GM12878 (cell line): ENCODE data around the gene RSBN1L. TPM values are rescaled to one million over a fixed set of nuclear protein-coding genes. Genes with fewer than 3 reads are reported as not detected.
A peak's percentile ranks its signal among the peaks of the same experiment; 100 is the strongest.

ENCODE experiments used
- BCL3 ChIP-seq: IDR thresholded peaks from 2 replicates; pipeline ENCODE4 v1.6.1; 2011; ENCODE audit warnings: borderline replicate concordance, low read depth, mild to moderate bottlenecking, moderate library complexity, low read length; ENCODE audit not compliant: insufficient read depth, poor library complexity, severe bottlenecking
- BMI1 ChIP-seq: fragments of 450-650 bp; IDR thresholded peaks from 2 replicates; pipeline ENCODE4 v1.6.1; 2016; ENCODE audit warnings: mild to moderate bottlenecking, moderate library complexity, borderline replicate concordance
- DPF2 ChIP-seq: fragments of 450-650 bp; IDR thresholded peaks from 2 replicates; pipeline ENCODE4 v1.6.1; 2017; ENCODE audit warnings: mild to moderate bottlenecking
- HDAC2 ChIP-seq: fragments of 200-600 bp; sonication (generic); IDR thresholded peaks from 2 replicates; pipeline ENCODE4 v1.6.1; 2017
- HSF1 ChIP-seq: fragments of 150-350 bp; IDR thresholded peaks from 2 replicates; pipeline ENCODE4 v1.6.1; 2014; ENCODE audit warnings: mild to moderate bottlenecking, low read depth, low read length
- KDM1A ChIP-seq: fragments of 200-600 bp; sonication (generic); IDR thresholded peaks from 2 replicates; pipeline ENCODE4 v1.6.1; 2016; ENCODE audit warnings: borderline replicate concordance
- NR2C2 ChIP-seq: IDR thresholded peaks from 2 replicates; pipeline ENCODE4 v1.6.1; 2011; ENCODE audit warnings: borderline replicate concordance, low read depth; ENCODE audit not compliant: control insufficient read depth, insufficient read length
- PAX5 ChIP-seq: IDR thresholded peaks from 2 replicates; pipeline ENCODE4 v1.6.1; 2011; ENCODE audit warnings: low read depth, low read length, borderline replicate concordance
- PBX3 ChIP-seq: IDR thresholded peaks from 2 replicates; pipeline ENCODE4 v1.6.1; 2011; ENCODE audit warnings: mild to moderate bottlenecking, low read depth, low read length, moderate library complexity; ENCODE audit not compliant: insufficient replicate concordance
- PKNOX1 ChIP-seq: fragments of 450-650 bp; IDR thresholded peaks from 2 replicates; pipeline ENCODE4 v1.6.1; 2016; ENCODE audit warnings: mild to moderate bottlenecking
- POU2F2 ChIP-seq: IDR thresholded peaks from 3 replicates; pipeline ENCODE4 v1.6.1; 2011; ENCODE audit warnings: low read depth, mild to moderate bottlenecking, low read length, borderline replicate concordance
- RAD51 ChIP-seq: fragments of 450-650 bp; IDR thresholded peaks from 2 replicates; pipeline ENCODE4 v1.6.1; 2016; ENCODE audit warnings: moderate library complexity, mild to moderate bottlenecking, inconsistent platforms
- RFX5 ChIP-seq: IDR thresholded peaks from 2 replicates; pipeline ENCODE4 v1.6.1; 2011; ENCODE audit warnings: low read depth, low read length, improper control_type of control experiment
- RUNX3 ChIP-seq: IDR thresholded peaks from 2 replicates; pipeline ENCODE4 v1.6.1; 2012; ENCODE audit warnings: low read length, inconsistent platforms
- SIN3A ChIP-seq: IDR thresholded peaks from 2 replicates; pipeline ENCODE4 v1.6.1; 2012; ENCODE audit warnings: low read depth, low read length, improper control_type of control experiment
- SIX5 ChIP-seq: IDR thresholded peaks from 2 replicates; pipeline ENCODE4 v1.6.1; 2011; ENCODE audit warnings: mild to moderate bottlenecking, low read depth, low read length, moderate library complexity; ENCODE audit not compliant: severe bottlenecking
- SMC3 ChIP-seq: IDR thresholded peaks from 2 replicates; pipeline ENCODE4 v1.6.1; 2011; ENCODE audit warnings: low read length, improper control_type of control experiment, borderline replicate concordance
- polyA plus RNA-seq, 11 experiments: library from polyadenylated mRNA; depleted of rRNA in 4 of 11; unstranded in 6 of 11; stranded (reverse) in 5 of 11; fragments of >200 nt; fragmentation: Nextera tagmentation in 4 of 11; fragmentation: Illumina TruSeq in 1 of 11; extraction: Ambion mirVana in 4 of 11; extraction: Trizol in 1 of 11; gene quantifications; 1 replicate in 1 of 11; 2 replicates in 10 of 11; pipeline versions ENCODE4 v1.2.1 to v1.2.3, GENCODE V29; 2011 to 2016; ENCODE audit warnings: inconsistent platforms in 2 of 11, missing spikeins in 2 of 11, low read depth in 1 of 11
- total RNA-seq, 4 experiments: library from RNA; depleted of rRNA in 3 of 4; stranded (reverse); fragments of >200 nt in 3 of 4; fragmentation: Illumina TruSeq in 1 of 4; extraction: Trizol in 1 of 4; gene quantifications; 2 replicates each; pipeline versions ENCODE4 v1.2.1 to v1.2.3, GENCODE V29; 2013 to 2021

Gene RSBN1L
- total and polyA plus RNA-seq, 10 of the 15 experiments (the other 5 are each of a cell fraction or from before 2014, with no cell fraction given), result 4.5 to 23.7 (median 10.3) TPM

GRCh38 chr7:77757589-77757988, 61.3 kb downstream of the RSBN1L start (continued):
- TF ChIP-seq PBX3, result peak; percentile 58
- peak; percentile 68 for TF ChIP-seq RAD51
- no peak for TF ChIP-seq HSF1
- TF ChIP-seq KDM1A, result no peak
- TF ChIP-seq SMC3, result no peak
- no peak for TF ChIP-seq RFX5
- no peak for TF ChIP-seq BCL3
- TF ChIP-seq RUNX3, result peak; percentile 72
- peak; percentile 90; the same call in 2 of the 3 replicates for TF ChIP-seq POU2F2
- TF ChIP-seq SIN3A, result no peak
- TF ChIP-seq DPF2, result no peak
- TF ChIP-seq HDAC2, result no peak
- TF ChIP-seq NR2C2, result no peak
- TF ChIP-seq BMI1, result no peak
- no peak for TF ChIP-seq PAX5
- TF ChIP-seq PKNOX1, result peak; percentile 92
- TF ChIP-seq SIX5, result no peak
